ENCODE results near the gene CACTIN.

DNA sequence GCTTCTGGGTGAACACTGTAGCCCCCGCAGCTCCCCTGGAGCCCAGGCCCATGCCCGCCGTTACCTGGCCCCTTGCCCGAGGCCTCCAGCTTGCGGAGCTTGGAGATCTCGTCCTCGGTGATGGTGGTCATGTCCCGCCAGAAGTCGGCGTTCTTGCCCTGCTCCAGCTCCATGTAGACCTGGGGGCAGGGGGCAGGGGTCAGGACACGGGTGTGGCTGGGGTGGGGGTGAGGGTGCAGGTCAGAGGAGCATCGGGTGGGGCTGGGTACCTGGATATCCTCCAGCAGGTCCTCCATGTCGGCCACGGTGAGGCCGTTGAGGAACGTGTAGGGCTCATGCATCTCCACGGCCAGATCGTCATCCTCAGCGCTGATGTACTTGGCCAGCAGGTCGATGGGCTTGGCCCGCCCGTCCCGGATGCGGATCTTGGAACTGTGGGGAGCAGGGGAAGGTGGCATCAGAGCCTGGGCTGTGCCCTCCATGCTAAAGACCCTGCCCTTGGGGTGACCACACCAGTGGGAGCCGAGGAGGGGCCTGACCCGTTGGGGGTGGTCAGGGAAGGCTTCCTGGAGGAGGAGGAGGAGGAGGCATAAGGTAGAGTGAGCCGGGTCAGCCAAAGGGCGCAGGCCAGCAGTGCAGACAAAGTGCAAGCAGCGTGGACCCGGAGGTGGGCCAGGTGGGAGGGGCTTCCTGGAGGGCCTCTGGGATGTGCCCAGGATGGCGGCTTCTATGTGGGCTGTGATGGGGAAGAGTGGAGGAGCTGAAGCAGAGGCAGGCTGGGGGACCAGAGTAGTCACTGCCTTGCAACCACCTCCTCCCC lies 7.6 kb downstream of the CACTIN start:
- TF ChIP-seq, protein P1, sequence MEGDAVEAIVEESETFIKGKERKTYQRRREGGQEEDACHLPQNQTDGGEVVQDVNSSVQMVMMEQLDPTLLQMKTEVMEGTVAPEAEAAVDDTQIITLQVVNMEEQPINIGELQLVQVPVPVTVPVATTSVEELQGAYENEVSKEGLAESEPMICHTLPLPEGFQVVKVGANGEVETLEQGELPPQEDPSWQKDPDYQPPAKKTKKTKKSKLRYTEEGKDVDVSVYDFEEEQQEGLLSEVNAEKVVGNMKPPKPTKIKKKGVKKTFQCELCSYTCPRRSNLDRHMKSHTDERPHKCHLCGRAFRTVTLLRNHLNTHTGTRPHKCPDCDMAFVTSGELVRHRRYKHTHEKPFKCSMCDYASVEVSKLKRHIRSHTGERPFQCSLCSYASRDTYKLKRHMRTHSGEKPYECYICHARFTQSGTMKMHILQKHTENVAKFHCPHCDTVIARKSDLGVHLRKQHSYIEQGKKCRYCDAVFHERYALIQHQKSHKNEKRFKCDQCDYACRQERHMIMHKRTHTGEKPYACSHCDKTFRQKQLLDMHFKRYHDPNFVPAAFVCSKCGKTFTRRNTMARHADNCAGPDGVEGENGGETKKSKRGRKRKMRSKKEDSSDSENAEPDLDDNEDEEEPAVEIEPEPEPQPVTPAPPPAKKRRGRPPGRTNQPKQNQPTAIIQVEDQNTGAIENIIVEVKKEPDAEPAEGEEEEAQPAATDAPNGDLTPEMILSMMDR (IDR thresholded peaks at IDR 0.05) = peak in 1 of 3 experiments; percentile 8
- TF ChIP-seq EP300 (IDR thresholded peaks at IDR 0.05) = no peak
- no peak for TF ChIP-seq POLR2A (IDR thresholded peaks at IDR 0.05; ENCODE audit: low read depth)
- TF ChIP-seq POLR2AphosphoS5 (IDR thresholded peaks at IDR 0.05) = no peak
